ENCODE data around the gene THRB. TPM values are rescaled to one million over a fixed set of nuclear protein-coding genes. Genes with fewer than 3 reads are reported as not detected.

Gene THRB
- polyA plus RNA-seq, 1 of the 3 experiments (the other 2 are of a cell fraction) = 0.02 TPM

DNA sequence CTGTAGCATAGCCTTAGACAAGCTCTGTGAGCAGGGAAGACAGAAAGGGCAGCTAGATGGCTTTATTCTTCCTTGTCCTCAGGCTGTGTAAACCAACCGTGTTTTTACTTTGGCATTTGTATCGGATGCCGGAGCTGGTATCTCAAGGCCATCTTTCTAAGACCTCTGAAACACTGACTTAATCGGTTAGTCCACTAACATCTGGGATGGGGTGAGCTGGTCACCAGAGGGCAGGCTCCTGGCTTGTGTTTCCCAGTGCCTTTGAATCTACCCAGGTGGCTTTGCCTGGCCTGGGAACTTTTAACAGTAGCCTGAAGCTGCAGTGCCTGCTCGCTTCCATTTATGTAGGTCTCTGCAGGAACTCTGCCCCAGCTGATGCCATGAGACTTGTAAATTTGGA lies 296.8 kb downstream of the THRB start:
- H3K4me3 ChIP-seq (ENCODE audit: low read depth in 2 of 2, low read length in 1 of 2) = no peak overlapping the region
- no peaks in the 10 kb centered on the region for H3K36me3 ChIP-seq (replicated peaks in 1 of 2; ENCODE audit: control insufficient read depth in 1 of 2, insufficient read depth in 2 of 2, low read length in 1 of 2)
- no peaks in the 10 kb centered on the region for H3K79me2 ChIP-seq (ENCODE audit: insufficient read depth)
- POLR2A ChIA-PET = interaction anchor here (2.0 kb wide), 1 partner anchor 281 kb away, joined by 9 read pairs; the partner anchor contains the start of genes NKIRAS1 and RPL15
- H3K9me3 ChIP-seq = no peaks in the 10 kb centered on the region
- CTCF ChIA-PET = interaction anchor here (0.7 to 1.9 kb wide), 6 partner anchors 11 to 203 kb away, joined by 3 to 7 read pairs (median 3); no protein-coding TSS in a partner anchor
- no peaks in the 10 kb centered on the region for H4K20me1 ChIP-seq (ENCODE audit: insufficient read depth)
- no peak overlapping the region for H3K9ac ChIP-seq
- peaks cover 12% of the 10 kb centered on the region for H3F3A ChIP-seq (replicated peaks; ENCODE audit: insufficient read depth)
- no peak overlapping the region for H3K4me2 ChIP-seq
- DNase-seq = peak; percentile 39
- H3K9me2 ChIP-seq = no peaks in the 10 kb centered on the region
- peaks cover 8 to 34% of the 10 kb centered on the region in 2 experiments; a peak in 3 of 4 replicates for H3K4me1 ChIP-seq (ENCODE audit: control insufficient read depth in 1 of 2, insufficient read depth in 2 of 2, low read depth in 1 of 2, low read length in 1 of 2)
- H3K27ac ChIP-seq (ENCODE audit: low read depth in 2 of 2, low read length in 1 of 2) = peak overlapping the region in 1 of 2 experiments; percentile 98; a peak in 2 of 4 replicates
- H2AFZ ChIP-seq (ENCODE audit: low read depth) = no peak overlapping the region
- 70% methylated on average over 5 of the region's 5 CpGs for WGBS (ENCODE audit: low lambda C conversion rate)
- TF ChIP-seq RCOR1 (IDR thresholded peaks at IDR 0.05; ENCODE audit: low read length) (peak; percentile 91; the same call in 1 of the 2 replicates), SMC3 (IDR thresholded peaks at IDR 0.05; ENCODE audit: low read depth, low read length) (no peak), RFX5 (IDR thresholded peaks at IDR 0.05; ENCODE audit: low read length) (no peak), YY1 (IDR thresholded peaks at IDR 0.05; ENCODE audit: low read depth) (no peak), GATA2 (CRISPR knock-in tag; IDR thresholded peaks at IDR 0.05) (peak; percentile 80), SIN3A (IDR thresholded peaks at IDR 0.05; ENCODE audit: borderline replicate concordance, low read depth, low read length) (no peak), TCF12 (IDR thresholded peaks at IDR 0.05) (peak; percentile 31; the same call in 1 of the 2 replicates), EP300 (IDR thresholded peaks at IDR 0.05; ENCODE audit: borderline replicate concordance in 1 of 2, low read depth in 1 of 2, low read length in 1 of 2) (peak in 1 of 2 experiments; percentile 89; a peak in 2 of 4 replicates), FOSL2 (IDR thresholded peaks at IDR 0.05; ENCODE audit: borderline replicate concordance, low read depth) (no peak), TEAD4 (IDR thresholded peaks at IDR 0.05; ENCODE audit: borderline replicate concordance, insufficient read depth) (no peak), MEF2A (IDR thresholded peaks at IDR 0.05; ENCODE audit: borderline replicate concordance, low read depth) (no peak), NRF1 (IDR thresholded peaks at IDR 0.05; ENCODE audit: low read depth, low read length) (no peak), JUND (IDR thresholded peaks at IDR 0.05) (no peak), RXRA (IDR thresholded peaks at IDR 0.05; ENCODE audit: borderline replicate concordance, low read depth) (no peak), TAF1 (IDR thresholded peaks at IDR 0.05; ENCODE audit: borderline replicate concordance, low read depth, low read length) (no peak), GABPA (IDR thresholded peaks at IDR 0.05; ENCODE audit: low read depth) (no peak), FOXM1 (IDR thresholded peaks at IDR 0.05; ENCODE audit: low read depth) (no peak), CHD2 (IDR thresholded peaks at IDR 0.05; ENCODE audit: low read length, partially characterized antibody) (no peak), POLR2AphosphoS5 (IDR thresholded peaks at IDR 0.05; ENCODE audit: low read depth, low read length) (no peak)
- TF ChIP-seq, protein P1, sequence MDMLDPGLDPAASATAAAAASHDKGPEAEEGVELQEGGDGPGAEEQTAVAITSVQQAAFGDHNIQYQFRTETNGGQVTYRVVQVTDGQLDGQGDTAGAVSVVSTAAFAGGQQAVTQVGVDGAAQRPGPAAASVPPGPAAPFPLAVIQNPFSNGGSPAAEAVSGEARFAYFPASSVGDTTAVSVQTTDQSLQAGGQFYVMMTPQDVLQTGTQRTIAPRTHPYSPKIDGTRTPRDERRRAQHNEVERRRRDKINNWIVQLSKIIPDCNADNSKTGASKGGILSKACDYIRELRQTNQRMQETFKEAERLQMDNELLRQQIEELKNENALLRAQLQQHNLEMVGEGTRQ (IDR thresholded peaks at IDR 0.05; ENCODE audit: borderline replicate concordance, low read depth, low read length) = no peak
- TF ChIP-seq, protein P2, sequence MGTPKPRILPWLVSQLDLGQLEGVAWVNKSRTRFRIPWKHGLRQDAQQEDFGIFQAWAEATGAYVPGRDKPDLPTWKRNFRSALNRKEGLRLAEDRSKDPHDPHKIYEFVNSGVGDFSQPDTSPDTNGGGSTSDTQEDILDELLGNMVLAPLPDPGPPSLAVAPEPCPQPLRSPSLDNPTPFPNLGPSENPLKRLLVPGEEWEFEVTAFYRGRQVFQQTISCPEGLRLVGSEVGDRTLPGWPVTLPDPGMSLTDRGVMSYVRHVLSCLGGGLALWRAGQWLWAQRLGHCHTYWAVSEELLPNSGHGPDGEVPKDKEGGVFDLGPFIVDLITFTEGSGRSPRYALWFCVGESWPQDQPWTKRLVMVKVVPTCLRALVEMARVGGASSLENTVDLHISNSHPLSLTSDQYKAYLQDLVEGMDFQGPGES (IDR thresholded peaks at IDR 0.05; ENCODE audit: low read depth, low read length) = no peak
- TF ChIP-seq, protein P3, sequence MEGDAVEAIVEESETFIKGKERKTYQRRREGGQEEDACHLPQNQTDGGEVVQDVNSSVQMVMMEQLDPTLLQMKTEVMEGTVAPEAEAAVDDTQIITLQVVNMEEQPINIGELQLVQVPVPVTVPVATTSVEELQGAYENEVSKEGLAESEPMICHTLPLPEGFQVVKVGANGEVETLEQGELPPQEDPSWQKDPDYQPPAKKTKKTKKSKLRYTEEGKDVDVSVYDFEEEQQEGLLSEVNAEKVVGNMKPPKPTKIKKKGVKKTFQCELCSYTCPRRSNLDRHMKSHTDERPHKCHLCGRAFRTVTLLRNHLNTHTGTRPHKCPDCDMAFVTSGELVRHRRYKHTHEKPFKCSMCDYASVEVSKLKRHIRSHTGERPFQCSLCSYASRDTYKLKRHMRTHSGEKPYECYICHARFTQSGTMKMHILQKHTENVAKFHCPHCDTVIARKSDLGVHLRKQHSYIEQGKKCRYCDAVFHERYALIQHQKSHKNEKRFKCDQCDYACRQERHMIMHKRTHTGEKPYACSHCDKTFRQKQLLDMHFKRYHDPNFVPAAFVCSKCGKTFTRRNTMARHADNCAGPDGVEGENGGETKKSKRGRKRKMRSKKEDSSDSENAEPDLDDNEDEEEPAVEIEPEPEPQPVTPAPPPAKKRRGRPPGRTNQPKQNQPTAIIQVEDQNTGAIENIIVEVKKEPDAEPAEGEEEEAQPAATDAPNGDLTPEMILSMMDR (IDR thresholded peaks at IDR 0.05) = no peak
- TF ChIP-seq, protein P4, sequence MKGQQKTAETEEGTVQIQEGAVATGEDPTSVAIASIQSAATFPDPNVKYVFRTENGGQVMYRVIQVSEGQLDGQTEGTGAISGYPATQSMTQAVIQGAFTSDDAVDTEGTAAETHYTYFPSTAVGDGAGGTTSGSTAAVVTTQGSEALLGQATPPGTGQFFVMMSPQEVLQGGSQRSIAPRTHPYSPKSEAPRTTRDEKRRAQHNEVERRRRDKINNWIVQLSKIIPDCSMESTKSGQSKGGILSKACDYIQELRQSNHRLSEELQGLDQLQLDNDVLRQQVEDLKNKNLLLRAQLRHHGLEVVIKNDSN (IDR thresholded peaks at IDR 0.05; ENCODE audit: borderline replicate concordance, low read depth) = no peak
- no peaks in the 10 kb centered on the region for H3K27me3 ChIP-seq (ENCODE audit: insufficient read depth)
